KMS-11 (cell line): ENCODE results near the gene DDX1.

Experiments used
- H2AFZ ChIP-seq: fragments of 200-600 bp; sonication (generic); 2 replicates; pipeline ENCODE4 v1.6.1; 2016; ENCODE audit warnings: antibody characterized with exemption, mixed run types, low read depth
- H3K27ac ChIP-seq: fragments of 200-600 bp; sonication (generic); 2 replicates; pipeline ENCODE4 v1.6.1; 2016; ENCODE audit warnings: mild to moderate bottlenecking, mixed run types
- H3K27me3 ChIP-seq: fragments of 200-600 bp; sonication (generic); 2 replicates; pipeline ENCODE4 v1.6.1; 2017; ENCODE audit warnings: mild to moderate bottlenecking, low read depth, mixed run types, moderate library complexity; ENCODE audit not compliant: insufficient read depth
- H3K36me3 ChIP-seq: fragments of 200-600 bp; sonication (generic); 2 replicates; pipeline ENCODE4 v1.6.1; 2017; ENCODE audit warnings: mild to moderate bottlenecking, mixed run types; ENCODE audit not compliant: insufficient read depth
- H3K4me1 ChIP-seq: fragments of 200-600 bp; sonication (generic); 2 replicates; pipeline ENCODE4 v1.6.1; 2016; ENCODE audit warnings: mild to moderate bottlenecking, low read depth, mixed run types; ENCODE audit not compliant: poor library complexity, severe bottlenecking
- H3K4me2 ChIP-seq: fragments of 200-600 bp; sonication (generic); 2 replicates; pipeline ENCODE4 v1.7.0; 2016; ENCODE audit warnings: mild to moderate bottlenecking, mixed run types
- H3K4me3 ChIP-seq: fragments of 200-600 bp; sonication (generic); IDR thresholded peaks from 2 replicates; pipeline ENCODE4 v1.6.1; 2017; ENCODE audit warnings: low read depth, low read length, mixed read lengths; ENCODE audit not compliant: insufficient read depth
- H3K79me2 ChIP-seq: fragments of 200-600 bp; sonication (generic); 2 replicates; pipeline ENCODE4 v1.6.1; 2016; ENCODE audit warnings: low read depth, mixed run types; ENCODE audit not compliant: insufficient read depth
- H3K9ac ChIP-seq: fragments of 200-600 bp; sonication (generic); 2 replicates; pipeline ENCODE4 v1.6.1; 2016; ENCODE audit warnings: mild to moderate bottlenecking, mixed run types
- H4K20me1 ChIP-seq: fragments of 200-600 bp; sonication (generic); 2 replicates; pipeline ENCODE4 v1.6.1; 2016; ENCODE audit warnings: mild to moderate bottlenecking, mixed run types; ENCODE audit not compliant: insufficient read depth
- CTCF ChIP-seq: fragments of 200-600 bp; sonication (generic); conservative IDR thresholded peaks from 2 replicates; pipeline ENCODE4 v1.6.1; 2017; ENCODE audit warnings: low read depth, mild to moderate bottlenecking, antibody characterized with exemption, low read length, moderate library complexity, mixed read lengths

Gene DDX1

DNA sequence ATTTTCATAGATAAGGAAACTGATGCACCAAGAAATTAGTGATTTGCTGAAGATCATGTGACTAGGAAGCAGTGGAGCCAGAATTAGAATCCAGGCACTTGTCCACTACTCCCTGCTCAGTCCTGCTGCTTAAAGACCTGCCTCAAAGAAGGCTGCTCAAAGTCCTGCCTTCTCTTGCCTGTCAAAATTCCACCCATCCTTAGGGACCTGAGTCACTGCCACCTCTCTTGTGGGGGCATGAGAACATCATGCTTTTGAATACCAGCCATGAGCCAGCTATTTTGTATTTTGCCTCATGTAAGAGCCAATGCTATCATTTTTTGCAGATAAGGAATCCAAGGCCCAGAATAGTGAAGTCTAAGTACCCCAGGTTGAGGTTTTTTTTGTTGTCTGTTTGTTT, 47.1 kb downstream of the DDX1 start:
- no peak overlapping the region for H3K4me2 ChIP-seq
- H3K27me3 ChIP-seq = no peaks in the 10 kb centered on the region
- no peak overlapping the region for H3K4me3 ChIP-seq
- peaks cover 11% of the 10 kb centered on the region for H3K4me1 ChIP-seq
- H2AFZ ChIP-seq = no peak overlapping the region
- H3K27ac ChIP-seq = no peak overlapping the region
- no peaks in the 10 kb centered on the region for H4K20me1 ChIP-seq
- no peak for TF ChIP-seq CTCF
- no peaks in the 10 kb centered on the region; the same call in 1 of the 2 replicates for H3K36me3 ChIP-seq
- no peak overlapping the region for H3K9ac ChIP-seq
- H3K79me2 ChIP-seq = no peaks in the 10 kb centered on the region

DNA sequence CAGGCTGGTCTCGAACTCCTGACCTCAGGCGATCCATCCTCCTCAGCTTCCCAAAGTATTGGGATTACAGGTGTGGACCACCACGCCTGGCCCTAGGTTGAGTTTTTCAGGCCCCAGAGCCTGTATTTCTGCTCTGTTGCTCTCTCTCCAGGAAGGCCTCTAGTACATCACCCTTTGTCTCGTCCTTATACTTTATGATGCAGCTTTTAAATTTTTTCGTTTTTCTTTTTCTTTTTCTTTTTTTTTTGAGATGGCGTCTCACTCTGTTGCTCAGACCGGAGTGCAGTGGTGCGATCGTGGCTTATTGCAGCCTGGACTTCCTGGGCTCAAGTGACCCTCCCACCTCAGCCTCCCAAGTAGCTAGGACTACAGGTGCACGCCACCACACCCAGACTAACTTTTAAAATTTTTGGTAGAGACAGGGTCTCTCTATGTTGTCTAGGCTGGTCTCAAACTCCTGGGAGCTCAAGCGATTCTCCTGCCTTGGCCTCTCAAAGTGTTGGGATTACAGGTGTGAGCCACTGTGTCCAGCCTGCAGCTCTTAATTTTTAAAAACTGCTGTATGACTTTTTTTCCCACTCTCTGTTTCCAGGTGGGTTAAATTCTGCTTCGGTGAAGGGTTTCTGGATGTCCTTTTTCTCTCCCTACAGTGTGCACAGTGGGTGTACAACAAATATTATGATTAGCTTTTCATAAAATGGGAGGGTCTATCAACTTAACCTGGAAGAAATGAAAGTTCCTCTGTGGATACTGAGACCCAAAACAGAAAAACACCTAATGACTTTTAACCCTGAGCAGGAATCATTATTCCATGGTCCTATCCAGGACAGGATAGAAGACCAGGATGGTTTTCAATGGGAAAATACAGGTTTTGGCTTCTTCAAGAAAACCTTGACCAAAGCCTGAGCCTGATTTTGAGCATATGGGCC, 47.9 kb downstream of the DDX1 start:
- Histone ChIP-seq H3K4me2 (no peak overlapping the region), H3K27ac (no peak overlapping the region), H3K27me3 (no peaks in the 10 kb centered on the region), H3K9ac (no peak overlapping the region), H3K4me3 (no peak overlapping the region), H3K4me1 (peaks cover 11% of the 10 kb centered on the region), H2AFZ (no peak overlapping the region), H3K79me2 (no peaks in the 10 kb centered on the region), H3K36me3 (no peaks in the 10 kb centered on the region), H4K20me1 (no peaks in the 10 kb centered on the region)
- TF ChIP-seq CTCF = no peak

GRCh38 chr2:15640261-15640711, 48.6 kb downstream of the DDX1 start:
- H3K4me1 ChIP-seq = peaks cover 11% of the 10 kb centered on the region
- no peaks in the 10 kb centered on the region for H3K79me2 ChIP-seq
- H3K4me2 ChIP-seq = no peak overlapping the region
- TF ChIP-seq CTCF = no peak
- H3K36me3 ChIP-seq = no peaks in the 10 kb centered on the region
- H3K9ac ChIP-seq = no peak overlapping the region
- no peak overlapping the region for H2AFZ ChIP-seq
- no peaks in the 10 kb centered on the region for H3K27me3 ChIP-seq
- no peaks in the 10 kb centered on the region for H4K20me1 ChIP-seq
- H3K27ac ChIP-seq = no peak overlapping the region
- no peak overlapping the region for H3K4me3 ChIP-seq

DNA sequence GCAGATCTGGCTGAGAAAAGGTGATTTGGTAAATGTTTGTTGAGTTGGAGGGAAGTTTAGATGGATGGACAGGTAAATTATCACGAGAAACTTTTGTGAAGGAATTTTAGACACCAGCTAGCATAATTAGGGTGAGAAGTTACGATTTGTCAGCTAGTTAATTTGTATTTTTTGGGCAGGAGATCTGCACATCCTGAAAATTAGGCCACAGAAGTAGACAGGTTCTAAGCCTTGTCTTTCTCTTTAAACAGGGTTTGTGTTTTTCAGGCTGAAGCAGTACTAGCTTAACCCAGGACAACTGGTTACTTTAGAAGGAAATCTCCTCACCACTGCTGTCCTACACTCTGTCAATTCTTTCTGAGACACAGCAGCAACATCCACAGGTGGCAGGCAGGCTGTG, 49.1 kb downstream of the DDX1 start:
- Histone ChIP-seq H3K27ac (no peak overlapping the region), H3K4me3 (no peak overlapping the region), H3K4me2 (no peak overlapping the region), H3K36me3 (no peaks in the 10 kb centered on the region), H3K27me3 (no peaks in the 10 kb centered on the region), H4K20me1 (no peaks in the 10 kb centered on the region), H3K4me1 (peaks cover 11% of the 10 kb centered on the region), H3K79me2 (no peaks in the 10 kb centered on the region), H2AFZ (no peak overlapping the region), H3K9ac (no peak overlapping the region)
- TF ChIP-seq CTCF = no peak
